HL-60/S4 treated with phorbol 12-myristate 13-acetate at 8.2 ng/mL for 4 days and 3 days (cell line): Measurements from ENCODE around the gene ARL8A.
"Not testable (repeated sequence)": the region's sequence is repeated elsewhere in the genome, so short reads cannot be mapped to it uniquely, and the experiment has no call there.

ENCODE experiments used
- in situ Hi-C: fragments of 300-500 bp; cut with MboI; formaldehyde crosslinking; loops from 2 replicates; pipeline ENCODE4 v1.15.0; 2022; ENCODE audit warnings: low sequenced_read_pairs

ARL8A gene

GRCh38 chr1:202176949-202177927, 32.7 kb upstream of the ARL8A start:
- in situ Hi-C loops: loop anchor here (25.0 kb wide), 1 partner anchor 535 kb away; the partner anchor contains the start of gene SYT2

- in situ Hi-C loops: no loop called here
Measured at GRCh38 chr1:202173993-202174392, 29.5 kb upstream of the ARL8A start.

- in situ Hi-C loops: no loop called here
Measured at GRCh38 chr1:202172015-202172355, 27.4 kb upstream of the ARL8A start.

GRCh38 chr1:202171292-202172014, 26.9 kb upstream of the ARL8A start:
- in situ Hi-C loops: no loop called here

- in situ Hi-C loops: no loop called here
Measured at GRCh38 chr1:202170726-202171125, 26.2 kb upstream of the ARL8A start.

GRCh38 chr1:202168861-202169260, 24.3 kb upstream of the ARL8A start:
- in situ Hi-C loops: no loop called here

- in situ Hi-C loops: no loop called here
Measured at GRCh38 chr1:202167708-202168415, 23.3 kb upstream of the ARL8A start.

- in situ Hi-C loops: not testable (repeated sequence)
Measured at GRCh38 chr1:202167054-202167453, 22.5 kb upstream of the ARL8A start.

- in situ Hi-C loops: no loop called here
Measured at GRCh38 chr1:202165942-202166843, 21.7 kb upstream of the ARL8A start.

GRCh38 chr1:202165267-202165941, 20.9 kb upstream of the ARL8A start:
- in situ Hi-C loops: no loop called here

- in situ Hi-C loops: no loop called here
Measured at GRCh38 chr1:202164271-202165037, 19.9 kb upstream of the ARL8A start.

- in situ Hi-C loops: no loop called here
Measured at GRCh38 chr1:202163281-202164270, 19.0 kb upstream of the ARL8A start.

GRCh38 chr1:202162418-202163280, 18.1 kb upstream of the ARL8A start:
- in situ Hi-C loops: no loop called here

GRCh38 chr1:202162047-202162417, 17.5 kb upstream of the ARL8A start:
- in situ Hi-C loops: no loop called here

GRCh38 chr1:202161151-202162046, 16.9 kb upstream of the ARL8A start:
- in situ Hi-C loops: no loop called here

- in situ Hi-C loops: no loop called here
Measured at GRCh38 chr1:202160377-202160940, 15.9 kb upstream of the ARL8A start, which contains the start of gene PTPN7. PTPN7 (minus strand) TSS chr1:202160602; CDS start chr1:202159402, 1,200 bp downstream.
